NCI-H460 (cell line): ENCODE measurements around the gene RGPD3. TPM values are rescaled to one million over a fixed set of nuclear protein-coding genes. Genes with fewer than 3 reads are reported as not detected.
"Not testable (repeated sequence)": the region's sequence is repeated elsewhere in the genome, so short reads cannot be mapped to it uniquely, and the experiment has no call there.

Experiments used
- DNase-seq: peaks from one replicate; pipeline ENCODE4 v3.0.0-alpha.2; 2016; ENCODE audit warnings: low read depth; ENCODE audit errors: extremely low read depth
- total RNA-seq: library from RNA; depleted of rRNA; stranded (reverse); fragments of >200 nt; shearing (Covaris generic); gene quantifications from 2 replicates; pipeline ENCODE4 v1.2.3, GENCODE V29; 2014

RGPD3 gene
- total RNA-seq, 1 experiment from 2014 or later: 0.05 TPM

- not testable (repeated sequence) for DNase-seq
These were observed 18.6 kb upstream of the RGPD3 start, which contains the start of gene CD8B2 for GRCh38 chr2:106486551-106487385. Gene CD8B2 (plus strand): TSS chr2:106487364. CDS start chr2:106487427, 63 bp downstream.

GRCh38 chr2:106479563-106479962 lies 11.3 kb upstream of the RGPD3 start:
- DNase-seq: not testable (repeated sequence)

GRCh38 chr2:106477647-106478046 lies 9.4 kb upstream of the RGPD3 start:
- DNase-seq: not testable (repeated sequence)

GRCh38 chr2:106470658-106471057 lies 2.4 kb upstream of the RGPD3 start:
- not testable (repeated sequence) for DNase-seq

DNA sequence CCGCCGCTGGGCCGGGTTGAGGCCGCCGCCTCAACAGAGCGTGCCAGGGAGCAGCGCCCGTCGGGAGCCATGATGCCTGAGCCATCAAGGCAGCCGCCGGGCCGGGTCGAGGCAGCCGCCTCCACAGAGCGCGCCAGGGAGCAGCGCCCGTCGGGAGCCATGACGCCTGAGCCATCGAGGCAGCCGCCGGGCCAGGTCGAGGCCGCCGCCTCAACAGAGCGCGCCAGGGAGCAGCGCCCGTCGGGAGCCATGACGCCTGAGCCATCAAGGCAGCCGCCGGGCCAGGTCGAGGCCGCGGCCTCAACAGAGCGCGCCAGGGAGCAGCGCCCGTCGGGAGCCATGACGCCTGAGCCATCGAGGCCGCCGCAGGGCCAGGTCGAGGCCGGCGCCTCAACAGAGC lies 697 bp downstream of the RGPD3 start:
- DNase-seq: not testable (repeated sequence)

DNA sequence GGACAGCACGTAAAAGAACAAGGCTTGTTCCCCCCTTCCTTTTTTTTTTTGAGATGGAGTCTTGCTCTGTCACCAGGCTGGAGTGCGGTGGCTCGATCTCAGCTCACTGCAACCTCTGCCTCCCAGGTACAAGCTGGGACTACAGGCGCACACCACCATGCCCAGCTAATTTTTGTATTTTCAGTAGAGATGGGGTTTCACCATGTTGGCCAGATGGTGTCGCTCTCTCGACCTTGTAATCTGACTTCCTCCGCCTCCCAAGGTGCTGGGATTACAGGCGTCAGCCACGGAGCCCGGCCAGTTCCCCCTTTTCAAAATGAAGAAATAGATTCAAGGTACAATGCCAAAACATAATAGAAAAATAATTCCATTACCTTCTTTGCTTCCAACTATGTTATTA lies 6.3 kb downstream of the RGPD3 start:
- DNase-seq: peak; percentile 1

- not testable (repeated sequence) for DNase-seq
These were observed 77.5 kb downstream of the RGPD3 start for GRCh38 chr2:106390680-106391079.

GRCh38 chr2:106388814-106389410 lies 79.3 kb downstream of the RGPD3 start:
- DNase-seq: not testable (repeated sequence)

DNA sequence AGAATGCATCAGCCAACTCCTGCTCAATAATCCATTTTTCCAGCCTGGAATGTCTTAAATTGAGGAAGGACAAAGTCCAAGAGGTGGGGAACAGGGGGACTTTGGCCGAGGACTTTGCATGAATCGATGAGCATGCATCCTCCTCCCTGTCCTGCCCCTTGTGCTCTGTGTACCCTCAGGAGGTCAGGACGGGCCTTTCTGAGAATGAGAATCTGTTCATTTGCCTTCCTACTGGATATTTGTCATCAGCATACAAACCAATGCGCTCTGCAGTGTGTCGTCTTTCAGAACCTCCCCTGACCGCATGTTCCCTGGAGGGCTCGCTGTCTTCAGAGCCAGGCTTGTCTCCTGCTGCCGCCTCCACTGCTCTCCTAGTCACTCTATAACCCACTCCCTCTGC lies 83.7 kb downstream of the RGPD3 start:
- not testable (repeated sequence) for DNase-seq

- not testable (repeated sequence) for DNase-seq
These were observed 86.3 kb downstream of the RGPD3 start for GRCh38 chr2:106381867-106382266.

GRCh38 chr2:106379567-106379966 lies 88.6 kb downstream of the RGPD3 start:
- DNase-seq: not testable (repeated sequence)

- DNase-seq: not testable (repeated sequence)
These were observed 99.0 kb downstream of the RGPD3 start for GRCh38 chr2:106369182-106369581.

- no peak for DNase-seq
These were observed 101.9 kb downstream of the RGPD3 start for GRCh38 chr2:106366204-106366885.

- DNase-seq: no peak
These were observed 104.4 kb downstream of the RGPD3 start for GRCh38 chr2:106363791-106364190.

GRCh38 chr2:106362789-106363188 lies 105.4 kb downstream of the RGPD3 start:
- DNase-seq: no peak

GRCh38 chr2:106359512-106359911 lies 108.7 kb downstream of the RGPD3 start:
- DNase-seq: no peak

- no peak for DNase-seq
These were observed 109.7 kb downstream of the RGPD3 start for GRCh38 chr2:106358521-106358920.

- DNase-seq: no peak
These were observed 110.1 kb downstream of the RGPD3 start for GRCh38 chr2:106358081-106358480.

DNA sequence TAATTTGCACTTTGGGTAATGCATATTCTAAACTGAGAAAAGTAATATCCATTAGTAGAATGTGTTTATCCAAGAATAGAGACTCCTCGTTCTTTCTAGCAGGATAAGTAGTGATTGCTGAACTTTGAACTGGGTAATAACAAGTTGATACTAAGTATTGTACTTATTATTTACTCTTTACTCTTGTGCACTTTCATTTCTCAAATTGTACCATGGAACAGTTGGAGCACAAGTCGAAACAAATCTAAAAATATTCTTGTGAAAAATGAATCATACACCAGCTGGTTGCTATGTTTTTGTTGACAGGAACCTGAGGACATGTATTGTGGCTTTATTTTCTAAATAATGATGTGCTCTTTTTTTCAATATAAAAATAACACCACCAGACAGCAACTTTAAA lies 111.9 kb downstream of the RGPD3 start:
- no peak for DNase-seq

GRCh38 chr2:106353676-106354075 lies 114.5 kb downstream of the RGPD3 start:
- no peak for DNase-seq

- DNase-seq: no peak
These were observed 117.2 kb downstream of the RGPD3 start for GRCh38 chr2:106350980-106351379.
